MM.1S (cell line): ENCODE data around the gene PCOLCE2.

Experiments used
- CTCF ChIP-seq: fragments of 300-600 bp; sonication (generic); IDR thresholded peaks from 2 replicates; pipeline ENCODE4 v1.5.1; 2016; ENCODE audit warnings: antibody characterized with exemption, low read length, mixed read lengths
- EZH2 ChIP-seq: fragments of 300-600 bp; sonication (generic); optimal IDR thresholded peaks from 2 replicates; pipeline ENCODE3; 2017; ENCODE audit warnings: low read depth, mild to moderate bottlenecking, antibody characterized with exemption, low read length, mixed read lengths

- TF ChIP-seq CTCF (no peak), EZH2 (no peak)
Measured at GRCh38 chr3:142934887-142935269, 46.0 kb upstream of the PCOLCE2 start.
